ENCODE data around the gene LCLAT1. TPM values are rescaled to one million over a fixed set of nuclear protein-coding genes. Genes with fewer than 3 reads are reported as not detected.

LCLAT1 gene
- total RNA-seq, 6 donors from 2014 or later: 7.0 to 21.9 (median 12.4) TPM

DNA sequence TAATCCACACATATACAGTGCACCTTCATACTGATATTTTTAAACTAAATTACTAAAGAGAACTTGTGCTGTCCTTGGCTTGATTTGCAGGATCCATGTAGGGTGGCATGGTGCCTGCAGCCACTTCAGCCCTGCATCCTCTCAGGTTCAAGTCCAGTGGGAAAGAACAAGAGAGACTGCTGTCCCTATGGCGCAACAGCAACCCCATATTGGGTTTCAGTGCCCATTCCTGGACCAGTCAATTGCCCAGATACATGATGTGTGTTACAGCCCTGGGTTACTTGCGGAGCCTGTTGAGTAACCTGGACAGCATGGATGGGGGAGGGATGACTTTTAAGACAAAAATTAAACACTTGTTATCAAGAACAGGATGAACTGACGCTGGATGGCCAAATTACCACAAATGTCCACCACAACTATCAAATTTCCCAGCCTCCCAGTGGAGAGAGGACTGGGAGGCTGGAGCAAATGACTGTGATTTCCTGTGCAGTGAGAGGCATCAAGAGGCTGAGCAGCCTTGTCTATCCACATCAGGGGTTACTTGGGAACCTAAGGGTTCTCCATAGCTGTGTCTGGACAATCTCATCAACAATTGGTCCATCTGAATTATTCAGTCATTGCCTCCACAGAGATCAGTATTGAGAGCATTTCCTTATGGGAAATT lies 198.2 kb downstream of the LCLAT1 start:
- peak in 1 of 2 donors; percentile 18 for ATAC-seq (ENCODE audit: low FRiP score in 2 of 2)
- WGBS, 2 donors: 84 to 95% methylated on average over 3 of the region's 3 CpGs
- TF ChIP-seq POLR2A (IDR thresholded peaks at IDR 0.05) (no peak), EP300 (IDR thresholded peaks at IDR 0.05) (no peak), POLR2AphosphoS5 (IDR thresholded peaks at IDR 0.05) (no peak), CTCF (IDR thresholded peaks at IDR 0.05) (no peak)
- H3K4me3 ChIP-seq: no peak overlapping the region
- no peaks in the 10 kb centered on the region for H3K27me3 ChIP-seq
- no peaks in the 10 kb centered on the region for H3K9me3 ChIP-seq
- no peak for DNase-seq
- H3K27ac ChIP-seq: no peak overlapping the region
- H3K36me3 ChIP-seq: peaks cover 0 to 12% (median 0%) of the 10 kb centered on the region in 4 donors
- no peaks in the 10 kb centered on the region for H3K4me1 ChIP-seq

GRCh38 chr2:30645745-30646119 lies 198.7 kb downstream of the LCLAT1 start:
- Histone ChIP-seq H3K27ac (no peak overlapping the region), H3K9me3 (no peaks in the 10 kb centered on the region), H3K4me3 (no peak overlapping the region), H3K27me3 (no peaks in the 10 kb centered on the region), H3K4me1 (no peaks in the 10 kb centered on the region), H3K36me3 (peaks cover 0 to 8% (median 0%) of the 10 kb centered on the region in 4 donors)
- 61 to 66% methylated on average over 3 of the region's 3 CpGs for WGBS, 2 donors
- TF ChIP-seq POLR2A (IDR thresholded peaks at IDR 0.05) (no peak), CTCF (IDR thresholded peaks at IDR 0.05) (no peak), POLR2AphosphoS5 (IDR thresholded peaks at IDR 0.05) (no peak), EP300 (IDR thresholded peaks at IDR 0.05) (no peak)
- peak in 1 of 2 donors; percentile 38 for DNase-seq
- no peak for ATAC-seq (ENCODE audit: low FRiP score in 2 of 2)

GRCh38 chr2:30647752-30648457 lies 200.9 kb downstream of the LCLAT1 start:
- WGBS, 2 donors: 88 to 89% methylated on average over 8 to 11 of the region's 11 CpGs
- no peak for ATAC-seq (ENCODE audit: low FRiP score in 2 of 2)
- Histone ChIP-seq H3K4me3 (no peak overlapping the region), H3K27me3 (no peaks in the 10 kb centered on the region), H3K36me3 (no peaks in the 10 kb centered on the region), H3K4me1 (no peaks in the 10 kb centered on the region), H3K9me3 (no peaks in the 10 kb centered on the region), H3K27ac (no peak overlapping the region)
- TF ChIP-seq POLR2AphosphoS5 (IDR thresholded peaks at IDR 0.05): no peak
- TF ChIP-seq POLR2A (IDR thresholded peaks at IDR 0.05): no peak
- TF ChIP-seq EP300 (IDR thresholded peaks at IDR 0.05): no peak
- TF ChIP-seq CTCF (IDR thresholded peaks at IDR 0.05): no peak
- no peak for DNase-seq

DNA sequence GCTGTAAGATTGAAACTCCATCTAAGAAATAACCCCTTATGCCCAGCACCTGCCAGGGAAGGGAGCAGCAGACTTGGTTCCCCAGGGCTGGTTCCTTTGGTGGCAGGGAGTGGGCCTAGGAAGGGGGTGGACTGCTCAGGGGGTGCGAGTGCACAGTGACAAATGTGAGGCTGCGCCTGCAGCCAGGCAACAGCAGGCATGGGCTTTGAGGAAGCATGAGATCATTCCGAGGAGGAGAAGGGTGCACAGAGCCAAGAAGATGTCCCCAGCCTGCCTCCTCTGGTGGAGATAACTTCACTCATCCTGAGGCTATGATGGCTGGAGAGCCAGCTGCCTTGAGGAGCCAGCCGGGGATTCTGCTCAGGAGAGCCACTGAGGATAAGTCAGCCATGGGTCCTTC lies 202.2 kb downstream of the LCLAT1 start:
- no peak overlapping the region for H3K27ac ChIP-seq
- H3K9me3 ChIP-seq: no peaks in the 10 kb centered on the region
- DNase-seq (no peak), ATAC-seq (ENCODE audit: low FRiP score in 2 of 2) (no peak)
- WGBS, 2 donors: 78% methylated on average over 4 of the region's 4 CpGs; no CpG with 5 or more reads in 1 of the 2 donors
- H3K4me1 ChIP-seq: no peaks in the 10 kb centered on the region
- H3K27me3 ChIP-seq: no peaks in the 10 kb centered on the region
- H3K36me3 ChIP-seq: no peaks in the 10 kb centered on the region
- no peak overlapping the region for H3K4me3 ChIP-seq
- no peak for TF ChIP-seq POLR2A (IDR thresholded peaks at IDR 0.05)
- no peak for TF ChIP-seq EP300 (IDR thresholded peaks at IDR 0.05)
- TF ChIP-seq POLR2AphosphoS5 (IDR thresholded peaks at IDR 0.05): no peak
- no peak for TF ChIP-seq CTCF (IDR thresholded peaks at IDR 0.05)

All from upper lobe of left lung (tissue), 6 donors.